ENCODE data around the gene SLIT3.

SLIT3 gene

DNA sequence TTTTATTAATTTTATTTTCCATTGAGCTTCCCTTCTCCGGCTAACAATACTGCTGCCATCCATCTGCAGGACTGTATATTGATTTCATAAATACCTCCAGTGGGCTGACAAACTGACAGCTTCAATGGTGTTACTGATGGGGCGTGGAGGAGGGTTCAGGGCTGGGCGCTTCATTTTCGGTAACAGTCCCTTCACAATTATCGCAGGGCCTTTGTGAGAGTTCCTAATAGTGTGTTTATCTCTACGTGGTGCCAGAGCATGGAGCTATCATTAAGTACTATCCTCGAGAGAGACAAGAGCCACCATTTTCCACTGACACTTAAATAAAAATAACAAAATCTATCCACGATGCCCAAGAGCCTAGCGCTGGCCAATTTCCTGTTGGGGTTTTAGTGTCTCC, 414.8 kb downstream of the SLIT3 start:
- DNase-seq (ENCODE audit: low read depth), result no peak

GRCh38 chr5:168885324-168886120, 415.4 kb downstream of the SLIT3 start:
- DNase-seq (ENCODE audit: low read depth), result no peak

- DNase-seq (ENCODE audit: low read depth), result no peak
Measured at GRCh38 chr5:168883991-168884390, 416.9 kb downstream of the SLIT3 start.

DNA sequence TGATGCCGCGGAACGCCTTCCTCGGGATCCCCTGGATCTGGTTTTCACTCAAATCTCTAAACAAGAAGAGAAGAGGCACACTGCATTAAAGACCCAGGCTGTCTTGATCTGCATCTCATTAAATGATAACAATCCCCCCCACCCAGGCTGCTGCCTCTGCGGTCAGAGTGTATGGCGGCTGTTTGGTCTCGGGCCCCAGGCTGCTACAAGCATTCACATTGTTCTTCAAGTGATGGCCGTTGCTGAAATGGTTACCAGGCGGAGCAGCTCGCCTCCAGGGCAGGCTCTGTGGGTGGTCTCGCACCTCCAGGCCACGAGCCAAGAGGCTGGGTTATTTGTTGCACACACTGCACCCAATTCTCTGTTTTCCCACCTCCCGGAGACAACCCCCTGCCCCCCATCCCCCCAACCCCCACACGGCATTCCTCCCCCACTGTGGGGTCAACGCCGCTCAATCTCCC, 417.6 kb downstream of the SLIT3 start:
- no peak for DNase-seq (ENCODE audit: low read depth)

- DNase-seq (ENCODE audit: low read depth), result no peak
Measured at GRCh38 chr5:168882283-168882682, 418.7 kb downstream of the SLIT3 start.

DNA sequence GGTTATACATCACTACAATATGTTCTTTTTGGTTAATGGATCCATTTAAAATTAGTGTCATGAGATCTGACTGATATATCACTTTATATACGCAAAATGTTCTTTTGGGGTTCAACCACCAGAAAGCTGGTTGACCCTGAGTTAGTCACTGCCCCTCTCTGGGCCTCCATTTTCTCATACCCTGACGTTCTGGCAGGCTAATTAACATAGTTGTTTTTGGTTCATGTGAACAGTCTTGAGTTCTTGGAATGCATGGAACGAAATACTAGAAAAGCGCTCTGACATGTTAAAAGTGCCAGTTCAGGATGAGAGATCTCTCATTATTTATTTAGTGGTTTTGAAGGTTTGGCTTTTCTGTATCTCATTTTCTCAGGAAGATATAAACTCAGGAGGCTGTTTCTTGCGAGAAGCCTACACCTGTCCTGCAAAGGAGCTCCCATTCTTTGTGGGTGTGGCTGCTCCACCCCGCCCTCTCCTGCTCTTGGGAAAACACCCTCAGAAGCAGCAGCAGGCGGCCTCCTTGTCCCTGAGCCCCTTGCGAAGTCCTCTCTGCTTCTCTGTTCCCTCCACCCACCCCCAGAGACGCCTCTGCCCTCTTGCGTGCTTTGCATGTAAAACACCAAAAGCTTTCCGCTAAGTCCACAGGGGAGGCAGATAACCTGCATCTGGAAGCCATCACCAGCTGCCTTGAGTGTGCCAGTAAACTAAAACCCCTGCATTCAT, 419.4 kb downstream of the SLIT3 start:
- DNase-seq (ENCODE audit: low read depth), result no peak

GRCh38 chr5:168879929-168880328, 421.0 kb downstream of the SLIT3 start:
- peak; percentile 10 for DNase-seq (ENCODE audit: low read depth)

- DNase-seq (ENCODE audit: low read depth), result no peak
Measured at GRCh38 chr5:168879331-168879730, 421.6 kb downstream of the SLIT3 start.

DNA sequence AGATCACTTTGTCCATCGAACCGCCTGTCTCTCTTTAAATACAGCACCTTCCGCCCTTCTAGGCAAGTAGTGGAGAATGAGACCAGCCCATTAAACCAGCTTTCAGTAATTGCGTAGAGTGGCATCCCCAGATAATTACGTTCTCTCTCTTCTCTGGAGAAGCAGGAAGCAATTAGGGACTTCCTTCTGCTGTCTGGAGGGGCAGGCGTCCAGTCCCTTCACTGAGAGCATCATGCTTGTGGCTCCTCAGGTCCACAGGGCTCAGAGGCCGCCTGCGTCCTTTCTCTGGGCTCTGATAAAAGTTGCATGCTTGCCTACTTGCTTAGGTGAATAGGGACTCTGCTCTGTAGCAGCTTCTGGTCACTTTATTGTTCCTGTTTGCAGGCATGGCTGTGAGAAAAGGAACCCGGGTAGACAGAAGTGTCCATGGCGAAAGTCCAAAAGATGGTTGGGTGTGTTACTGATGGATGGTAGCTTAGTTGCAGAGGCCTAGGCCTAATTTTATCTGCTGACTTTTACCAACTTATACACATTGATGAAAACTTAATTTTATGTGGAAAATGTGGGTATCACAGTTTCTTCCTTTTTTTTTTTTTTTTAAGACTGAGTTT, 422.7 kb downstream of the SLIT3 start:
- no peak for DNase-seq (ENCODE audit: low read depth)

DNA sequence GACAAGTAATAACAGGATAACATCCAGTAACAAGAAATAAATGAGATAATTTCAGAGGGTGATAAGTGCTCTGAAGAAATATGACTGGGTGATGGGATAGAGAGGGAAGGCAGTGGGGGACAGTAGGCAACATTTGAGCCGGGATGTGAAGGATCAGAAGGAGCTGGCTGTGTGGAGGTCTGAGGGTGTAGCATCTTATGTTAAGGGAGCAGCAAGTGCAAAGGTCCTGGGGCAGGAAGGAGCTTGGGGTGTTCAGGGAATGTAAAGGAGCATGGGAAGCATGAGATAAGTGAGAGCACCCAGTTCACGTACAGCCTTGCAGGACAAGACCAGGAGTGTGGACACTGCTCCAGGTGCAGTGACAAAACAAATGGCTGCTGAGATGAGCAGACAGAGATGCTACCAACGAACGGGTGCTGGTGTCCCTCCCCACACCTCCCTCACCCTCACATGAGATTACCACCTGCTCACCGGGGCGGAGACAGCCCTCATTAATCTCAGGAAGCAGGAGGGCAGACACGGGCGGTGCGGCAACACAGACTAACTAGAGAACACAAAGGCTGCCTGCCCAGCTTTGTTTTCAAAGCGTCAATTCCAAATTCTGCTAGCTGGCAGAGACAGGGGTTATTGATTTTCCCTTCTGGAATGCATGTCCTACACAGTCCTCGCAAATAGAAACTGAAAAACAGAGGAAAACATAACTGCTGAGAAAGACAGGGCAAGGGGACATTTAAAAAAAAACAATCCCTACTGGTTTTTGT, 423.6 kb downstream of the SLIT3 start:
- no peak for DNase-seq (ENCODE audit: low read depth)

DNA sequence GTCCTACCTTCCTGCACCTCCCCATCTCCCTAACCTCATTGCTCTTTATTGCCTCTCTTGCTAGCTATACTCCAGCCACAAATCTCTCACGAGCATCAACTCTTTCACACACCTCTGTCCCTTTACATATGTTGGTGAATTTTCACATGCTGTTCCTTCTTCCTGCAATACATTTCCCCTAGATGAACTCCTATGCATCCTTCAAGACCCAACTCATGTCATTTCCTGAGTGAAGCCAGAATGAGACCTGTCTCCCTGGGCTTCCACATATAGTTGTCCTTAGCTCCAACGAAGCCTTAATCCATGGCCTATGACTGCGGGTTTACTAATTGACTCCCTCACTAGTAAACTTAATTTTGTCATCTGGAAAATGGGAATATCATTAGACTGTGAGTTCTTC, 424.5 kb downstream of the SLIT3 start:
- DNase-seq (ENCODE audit: low read depth), result no peak

GRCh38 chr5:168875832-168876231, 425.1 kb downstream of the SLIT3 start:
- DNase-seq (ENCODE audit: low read depth), result no peak

DNA sequence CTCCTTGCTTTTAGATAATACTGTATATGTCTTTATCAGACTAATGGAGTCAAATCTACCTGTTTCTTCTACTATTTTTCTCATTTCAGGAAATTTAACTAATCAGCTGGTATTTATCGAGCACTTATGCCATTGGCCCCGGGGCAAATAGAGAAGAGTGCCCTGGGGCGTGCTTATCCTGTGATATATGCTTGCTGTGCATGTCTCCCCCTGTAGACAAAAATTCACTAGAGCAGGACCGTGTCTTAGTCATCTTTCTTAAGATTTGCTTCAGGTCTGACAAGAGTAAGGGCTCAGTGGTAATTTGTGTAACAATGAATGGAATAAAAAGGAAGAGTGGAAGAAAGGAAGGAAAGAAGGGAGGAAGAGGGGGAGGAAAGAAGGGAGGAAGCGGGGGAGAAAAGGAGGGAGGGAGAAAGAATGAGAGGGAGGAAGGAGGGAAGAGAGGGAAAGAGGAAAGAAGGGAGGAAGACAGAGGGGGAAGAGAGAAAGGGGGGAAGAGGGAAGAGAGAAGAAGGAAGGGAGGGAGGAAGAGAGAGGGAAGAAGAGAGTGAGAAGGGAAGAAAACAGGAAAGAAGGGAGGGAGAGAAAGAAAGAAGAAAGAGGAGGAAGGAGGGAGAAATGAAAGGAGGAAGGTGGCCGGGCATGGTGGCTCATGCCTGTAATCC, 426.1 kb downstream of the SLIT3 start:
- peak; percentile 27 for DNase-seq (ENCODE audit: low read depth)

- DNase-seq (ENCODE audit: low read depth), result no peak
Measured at GRCh38 chr5:168872246-168872645, 428.7 kb downstream of the SLIT3 start.

GRCh38 chr5:168870910-168871309, 430.0 kb downstream of the SLIT3 start:
- no peak for DNase-seq (ENCODE audit: low read depth)

- DNase-seq (ENCODE audit: low read depth), result no peak
Measured at GRCh38 chr5:168869615-168870227, 431.2 kb downstream of the SLIT3 start.

- DNase-seq (ENCODE audit: low read depth), result no peak
Measured at GRCh38 chr5:168867241-168867640, 433.7 kb downstream of the SLIT3 start.

GRCh38 chr5:168865968-168866367, 435.0 kb downstream of the SLIT3 start:
- DNase-seq (ENCODE audit: low read depth), result no peak

DNA sequence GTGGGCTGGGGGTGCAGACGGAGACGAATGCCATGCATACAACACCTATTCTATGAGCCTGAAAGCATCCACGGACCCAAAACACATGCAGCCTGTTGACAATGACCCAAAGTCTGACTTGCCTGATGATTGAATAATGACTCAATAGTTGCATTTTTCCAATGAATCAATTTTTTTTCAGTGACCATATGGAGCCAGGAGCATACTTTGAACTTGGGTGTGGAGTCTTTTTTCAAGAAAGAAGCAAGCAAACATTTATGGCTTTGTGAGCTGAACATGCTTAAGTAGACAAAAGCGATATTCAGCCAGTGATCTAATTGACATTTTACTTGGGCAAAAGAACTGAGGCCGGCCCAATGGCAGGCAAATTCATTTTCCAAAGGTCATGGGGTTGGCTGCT, 437.9 kb downstream of the SLIT3 start:
- DNase-seq (ENCODE audit: low read depth), result no peak

DNA sequence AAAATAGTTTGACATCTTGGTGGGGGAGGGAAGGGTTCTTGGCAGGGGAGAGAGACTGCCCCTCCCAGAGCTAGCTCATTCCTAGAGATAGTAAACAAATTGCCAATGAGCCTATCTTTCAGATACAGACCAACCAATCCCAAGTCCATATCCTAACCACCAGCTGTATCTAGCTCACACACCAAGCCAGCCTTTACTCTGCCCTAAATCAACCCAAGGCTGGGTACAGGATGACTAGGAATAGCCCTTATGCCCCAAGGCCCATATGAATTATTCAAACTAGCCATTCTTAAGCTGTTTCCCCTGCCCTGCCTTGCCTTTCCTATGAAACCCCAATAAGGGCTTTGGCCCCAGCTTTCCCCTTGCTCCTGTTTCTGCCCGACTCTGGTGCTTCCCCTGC, 440.4 kb downstream of the SLIT3 start:
- no peak for DNase-seq (ENCODE audit: low read depth)

GRCh38 chr5:168860081-168860480, 440.9 kb downstream of the SLIT3 start:
- DNase-seq (ENCODE audit: low read depth), result no peak

Data from EH (cell line).